Karpas-422 (cell line): Measurements from ENCODE around the gene KCND3. TPM values are rescaled to one million over a fixed set of nuclear protein-coding genes. Genes with fewer than 3 reads are reported as not detected.

Experiments
- DNase-seq: peaks from one replicate; pipeline ENCODE4 v3.0.0-alpha.2; 2015
- H2AFZ ChIP-seq: fragments of 200-600 bp; sonication (generic); 2 replicates; pipeline ENCODE4 v1.6.1; 2014; ENCODE audit warnings: antibody characterized with exemption, low read length, mixed read lengths
- H3K27ac ChIP-seq: fragments of 200-600 bp; sonication (generic); 2 replicates; pipeline ENCODE4 v1.5.1; 2014; ENCODE audit warnings: mild to moderate bottlenecking, low read length, moderate library complexity
- H3K27me3 ChIP-seq: fragments of 200-600 bp; sonication (generic); 2 replicates; pipeline ENCODE4 v1.6.1; 2014; ENCODE audit warnings: low read length, mixed read lengths
- H3K36me3 ChIP-seq: fragments of 200-600 bp; sonication (generic); 2 replicates; pipeline ENCODE4 v1.6.1; 2014; ENCODE audit warnings: low read length, mixed read lengths; ENCODE audit not compliant: insufficient read depth
- H3K4me1 ChIP-seq: fragments of 200-600 bp; sonication (generic); 2 replicates; pipeline ENCODE4 v1.6.1; 2014; ENCODE audit warnings: mild to moderate bottlenecking, low read length, mixed read lengths
- H3K4me2 ChIP-seq: fragments of 200-600 bp; sonication (generic); 2 replicates; pipeline ENCODE4 v1.6.1; 2014; ENCODE audit warnings: low read length, low read depth, mild to moderate bottlenecking; ENCODE audit not compliant: poor library complexity, severe bottlenecking
- H3K4me3 ChIP-seq: fragments of 200-600 bp; sonication (generic); 2 replicates; pipeline ENCODE4 v1.5.1; 2014; ENCODE audit warnings: mild to moderate bottlenecking, antibody characterized with exemption, low read length, mixed read lengths
- H3K79me2 ChIP-seq: fragments of 200-600 bp; sonication (generic); 2 replicates; pipeline ENCODE4 v1.6.1; 2014; ENCODE audit warnings: mild to moderate bottlenecking, low read length, mixed read lengths
- H3K9ac ChIP-seq: fragments of 200-600 bp; sonication (generic); 2 replicates; pipeline ENCODE4 v1.6.0; 2014; ENCODE audit warnings: low read length
- H3K9me2 ChIP-seq: fragments of 200-600 bp; sonication (generic), shearing (Covaris generic); replicated peaks from 2 replicates; pipeline ENCODE4 v1.6.0; 2014; ENCODE audit warnings: mild to moderate bottlenecking, low read length, moderate library complexity; ENCODE audit not compliant: insufficient read depth
- H3K9me3 ChIP-seq: fragments of 300-700, 200-600 bp; sonication (generic); 2 replicates; pipeline ENCODE4 v1.6.1; 2014; ENCODE audit warnings: low read length, mixed read lengths
- H4K20me1 ChIP-seq: fragments of 200-600 bp; sonication (generic); 2 replicates; pipeline ENCODE4 v1.6.1; 2014; ENCODE audit warnings: mild to moderate bottlenecking, antibody characterized with exemption, low read length, low read depth; ENCODE audit not compliant: insufficient read depth
- total RNA-seq: library from RNA; depleted of rRNA; stranded (reverse); fragments of >200 nt; shearing (Covaris generic); gene quantifications from 2 replicates; pipeline ENCODE4 v1.2.3, GENCODE V29; 2014; ENCODE audit warnings: low replicate concordance; rRNA removed

The KCND3 gene
- total RNA-seq = not detected in 2 replicates

- Histone ChIP-seq H3K9ac (no peak within 1 kb of the TSS), H4K20me1 (no peaks in the 10 kb centered on the region), H3K4me3 (no peak within 1 kb of the TSS), H3K4me2 (no peak within 1 kb of the TSS), H3K27me3 (no peaks in the 10 kb centered on the region), H3K9me3 (no peaks in the 10 kb centered on the region), H2AFZ (no peak within 1 kb of the TSS), H3K9me2 (no peaks in the 10 kb centered on the region), H3K79me2 (no peaks in the 10 kb centered on the region), H3K27ac (no peak within 1 kb of the TSS), H3K4me1 (no peaks in the 10 kb centered on the region), H3K36me3 (no peaks in the 10 kb centered on the region)
- DNase-seq = no peak
These were observed at the start of gene KCND3 for GRCh38 chr1:111989531-111990025. TSS of gene KCND3 (minus strand) at chr1:111989668.

- Histone ChIP-seq H3K4me2 (no peak overlapping the region), H3K9ac (no peak overlapping the region)
These were observed 44.8 kb upstream of the KCND3 start for GRCh38 chr1:112034277-112034676.

GRCh38 chr1:112033439-112034120 lies 44.1 kb upstream of the KCND3 start:
- no peak overlapping the region for H3K9ac ChIP-seq
- H3K4me3 ChIP-seq = no peak overlapping the region
- no peaks in the 10 kb centered on the region for H3K27me3 ChIP-seq
- no peaks in the 10 kb centered on the region for H4K20me1 ChIP-seq
- no peak for DNase-seq
- no peaks in the 10 kb centered on the region for H3K9me3 ChIP-seq
- H2AFZ ChIP-seq = no peak overlapping the region
- H3K27ac ChIP-seq = no peak overlapping the region
- H3K9me2 ChIP-seq = no peaks in the 10 kb centered on the region
- H3K79me2 ChIP-seq = no peaks in the 10 kb centered on the region
- H3K4me1 ChIP-seq = no peaks in the 10 kb centered on the region
- no peak overlapping the region for H3K4me2 ChIP-seq
- H3K36me3 ChIP-seq = no peaks in the 10 kb centered on the region

More at GRCh38 chr1:112034277-112034676, 44.8 kb upstream of the KCND3 start:
- Histone ChIP-seq H3K27me3 (no peaks in the 10 kb centered on the region; the same call in 1 of the 2 replicates), H3K9me3 (no peaks in the 10 kb centered on the region), H3K4me3 (no peak overlapping the region), H2AFZ (no peak overlapping the region), H3K9me2 (no peaks in the 10 kb centered on the region), H3K79me2 (no peaks in the 10 kb centered on the region), H4K20me1 (no peaks in the 10 kb centered on the region), H3K36me3 (no peaks in the 10 kb centered on the region), H3K4me1 (no peaks in the 10 kb centered on the region), H3K27ac (no peak overlapping the region)
- DNase-seq = no peak

GRCh38 chr1:112030157-112030556 lies 40.7 kb upstream of the KCND3 start:
- Histone ChIP-seq H3K27me3 (no peaks in the 10 kb centered on the region), H3K9me2 (no peaks in the 10 kb centered on the region), H3K4me3 (no peak overlapping the region), H3K4me2 (no peak overlapping the region), H3K27ac (no peak overlapping the region), H4K20me1 (no peaks in the 10 kb centered on the region), H3K9me3 (no peaks in the 10 kb centered on the region), H2AFZ (no peak overlapping the region), H3K36me3 (no peaks in the 10 kb centered on the region), H3K79me2 (no peaks in the 10 kb centered on the region), H3K9ac (no peak overlapping the region), H3K4me1 (no peaks in the 10 kb centered on the region)
- no peak for DNase-seq

GRCh38 chr1:112027696-112028095 lies 38.2 kb upstream of the KCND3 start:
- Histone ChIP-seq H4K20me1 (no peaks in the 10 kb centered on the region), H2AFZ (no peak overlapping the region), H3K27me3 (no peaks in the 10 kb centered on the region), H3K4me3 (no peak overlapping the region), H3K9me3 (no peaks in the 10 kb centered on the region), H3K9me2 (no peaks in the 10 kb centered on the region), H3K27ac (no peak overlapping the region), H3K9ac (no peak overlapping the region), H3K4me1 (no peaks in the 10 kb centered on the region), H3K36me3 (no peaks in the 10 kb centered on the region), H3K4me2 (no peak overlapping the region), H3K79me2 (no peaks in the 10 kb centered on the region)
- DNase-seq = no peak

DNA sequence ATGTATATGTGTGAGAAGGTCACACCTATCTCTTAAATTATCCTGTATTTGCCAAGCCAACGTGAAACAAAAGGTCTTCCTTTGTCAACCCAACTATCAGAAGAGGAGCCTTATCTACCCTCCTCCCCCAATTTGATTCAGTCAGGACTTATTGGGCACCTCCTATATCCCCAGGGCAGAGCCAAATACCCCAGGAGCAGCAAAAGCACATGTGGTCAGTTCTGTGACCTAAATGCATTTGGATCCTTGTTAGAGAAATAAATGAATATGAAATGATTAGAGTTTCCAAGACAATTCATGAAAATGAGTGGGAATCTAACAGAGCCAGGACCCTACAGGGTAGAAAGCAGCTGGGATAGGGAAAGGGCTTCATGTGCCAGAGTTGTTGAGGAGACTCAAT lies 37.0 kb upstream of the KCND3 start:
- Histone ChIP-seq H4K20me1 (no peaks in the 10 kb centered on the region), H3K4me2 (no peak overlapping the region), H3K79me2 (no peaks in the 10 kb centered on the region), H3K36me3 (no peaks in the 10 kb centered on the region), H3K4me1 (no peaks in the 10 kb centered on the region), H3K27ac (no peak overlapping the region), H3K9me2 (no peaks in the 10 kb centered on the region), H3K4me3 (no peak overlapping the region), H2AFZ (no peak overlapping the region), H3K27me3 (no peaks in the 10 kb centered on the region), H3K9ac (no peak overlapping the region), H3K9me3 (no peaks in the 10 kb centered on the region)
- no peak for DNase-seq

GRCh38 chr1:112026016-112026415 lies 36.5 kb upstream of the KCND3 start:
- Histone ChIP-seq H3K4me2 (no peak overlapping the region), H3K4me3 (no peak overlapping the region), H3K79me2 (no peaks in the 10 kb centered on the region), H2AFZ (no peak overlapping the region), H4K20me1 (no peaks in the 10 kb centered on the region), H3K4me1 (no peaks in the 10 kb centered on the region), H3K9ac (no peak overlapping the region), H3K9me2 (no peaks in the 10 kb centered on the region), H3K27ac (no peak overlapping the region), H3K9me3 (no peaks in the 10 kb centered on the region), H3K36me3 (no peaks in the 10 kb centered on the region), H3K27me3 (no peaks in the 10 kb centered on the region)
- DNase-seq = no peak

DNA sequence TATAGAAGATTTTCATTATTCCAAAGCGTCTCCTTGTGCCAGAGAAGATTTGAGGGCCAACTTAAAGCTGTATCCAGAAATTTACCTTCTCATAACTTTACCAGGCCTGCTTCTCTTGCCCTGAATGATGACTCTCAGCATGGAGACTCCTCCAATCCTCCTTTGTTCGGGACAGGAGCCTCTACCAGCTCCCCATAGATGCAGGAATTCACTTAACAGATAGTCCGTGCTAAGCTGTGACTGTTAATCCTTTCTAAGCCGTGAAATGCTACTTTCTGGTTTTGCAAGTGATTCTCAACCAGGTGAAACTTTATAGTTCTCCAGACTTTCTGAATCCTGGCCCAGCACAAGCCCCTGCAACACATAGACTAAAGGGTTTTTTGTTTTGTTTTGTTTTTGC lies 31.8 kb upstream of the KCND3 start:
- Histone ChIP-seq H3K27ac (no peak overlapping the region), H2AFZ (no peak overlapping the region), H3K36me3 (no peaks in the 10 kb centered on the region), H3K4me3 (no peak overlapping the region), H3K4me1 (no peaks in the 10 kb centered on the region), H3K9me3 (no peaks in the 10 kb centered on the region), H3K9ac (no peak overlapping the region), H3K9me2 (no peaks in the 10 kb centered on the region), H4K20me1 (no peaks in the 10 kb centered on the region), H3K4me2 (no peak overlapping the region), H3K79me2 (no peaks in the 10 kb centered on the region), H3K27me3 (no peaks in the 10 kb centered on the region)
- DNase-seq = no peak
